Measurements from ENCODE around the gene FAM163B.

DNA sequence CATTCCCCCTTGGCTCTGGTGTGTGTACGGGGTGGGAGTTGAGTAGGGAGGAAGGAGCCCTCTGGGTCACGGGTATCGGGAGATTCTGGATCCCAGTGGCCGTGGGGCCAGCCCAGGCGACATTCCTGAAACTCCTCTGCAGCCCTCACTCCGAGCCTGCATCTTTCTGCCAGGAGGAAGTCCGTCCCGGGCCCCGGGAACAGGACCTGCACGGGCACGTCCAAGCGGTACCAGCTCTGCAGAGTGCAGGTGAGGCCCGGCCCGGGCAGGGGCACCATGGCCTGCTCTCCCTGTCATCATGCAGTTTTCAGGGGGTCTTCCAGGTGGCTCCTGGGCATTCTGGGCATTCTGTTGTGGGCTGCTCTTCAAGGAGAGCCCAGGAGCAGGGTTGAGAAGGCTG lies 71.0 kb downstream of the FAM163B start:
- TF ChIP-seq, protein P1, sequence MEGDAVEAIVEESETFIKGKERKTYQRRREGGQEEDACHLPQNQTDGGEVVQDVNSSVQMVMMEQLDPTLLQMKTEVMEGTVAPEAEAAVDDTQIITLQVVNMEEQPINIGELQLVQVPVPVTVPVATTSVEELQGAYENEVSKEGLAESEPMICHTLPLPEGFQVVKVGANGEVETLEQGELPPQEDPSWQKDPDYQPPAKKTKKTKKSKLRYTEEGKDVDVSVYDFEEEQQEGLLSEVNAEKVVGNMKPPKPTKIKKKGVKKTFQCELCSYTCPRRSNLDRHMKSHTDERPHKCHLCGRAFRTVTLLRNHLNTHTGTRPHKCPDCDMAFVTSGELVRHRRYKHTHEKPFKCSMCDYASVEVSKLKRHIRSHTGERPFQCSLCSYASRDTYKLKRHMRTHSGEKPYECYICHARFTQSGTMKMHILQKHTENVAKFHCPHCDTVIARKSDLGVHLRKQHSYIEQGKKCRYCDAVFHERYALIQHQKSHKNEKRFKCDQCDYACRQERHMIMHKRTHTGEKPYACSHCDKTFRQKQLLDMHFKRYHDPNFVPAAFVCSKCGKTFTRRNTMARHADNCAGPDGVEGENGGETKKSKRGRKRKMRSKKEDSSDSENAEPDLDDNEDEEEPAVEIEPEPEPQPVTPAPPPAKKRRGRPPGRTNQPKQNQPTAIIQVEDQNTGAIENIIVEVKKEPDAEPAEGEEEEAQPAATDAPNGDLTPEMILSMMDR (IDR thresholded peaks at IDR 0.05; ENCODE audit: low read depth, low read length, poor library complexity, severe bottlenecking) = no peak
- no peak for TF ChIP-seq EZH2phosphoT487 (IDR thresholded peaks at IDR 0.05; ENCODE audit: borderline replicate concordance, low read length)

All from DOHH2 (cell line).